Erythroblast (primary cell): ENCODE measurements around the gene TMBIM6.

Experiments used
- GATA1 ChIP-seq: IDR thresholded peaks from 2 replicates; pipeline ENCODE4 v1.6.1; 2011; ENCODE audit warnings: low read depth, mild to moderate bottlenecking, control low read depth, low read length, moderate library complexity
- POLR2A ChIP-seq: IDR thresholded peaks from 2 replicates; pipeline ENCODE4 v1.6.1; 2011; ENCODE audit warnings: mild to moderate bottlenecking, low read length

DNA sequence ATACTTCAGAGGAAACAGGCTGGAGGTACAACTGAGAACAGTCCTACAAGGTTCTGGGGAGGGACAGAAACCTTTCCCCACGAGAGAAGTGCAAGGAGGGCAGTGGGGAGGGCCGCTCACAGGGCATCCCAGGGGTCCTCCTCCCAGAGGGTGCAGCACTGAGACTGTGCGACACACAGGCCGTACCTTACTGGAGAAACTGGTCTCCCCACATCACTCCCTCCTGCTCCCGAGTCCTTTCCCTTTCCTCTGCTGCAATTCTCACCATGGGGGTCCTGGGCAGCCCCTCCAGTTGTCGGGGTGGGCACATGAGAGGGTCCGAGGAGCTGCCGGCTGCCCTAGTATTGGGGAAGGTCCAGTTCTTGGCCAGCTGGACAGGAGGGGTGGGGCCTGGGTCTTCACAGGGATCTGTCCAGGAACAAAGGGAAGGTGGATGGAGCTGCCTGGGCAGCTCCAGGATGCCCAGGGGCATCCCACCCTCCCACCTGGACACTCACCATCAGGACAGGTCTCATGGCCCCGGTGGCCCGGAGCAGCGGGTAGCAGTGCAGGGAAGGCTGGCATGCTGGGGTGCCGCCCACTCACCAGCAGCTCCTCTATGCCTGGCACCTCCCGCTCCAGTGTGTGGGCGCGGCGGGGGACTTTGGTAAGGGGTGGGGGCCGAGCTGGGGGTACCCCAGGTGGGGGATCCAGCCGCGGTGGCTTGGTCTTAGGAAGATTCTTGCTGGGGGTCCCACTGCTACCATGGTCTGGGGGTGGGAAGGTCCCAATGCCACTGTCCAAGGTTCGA, 51.0 kb downstream of the TMBIM6 start:
- TF ChIP-seq POLR2A (no peak), GATA1 (no peak)
